DMS114 treated with DMSO at 0.1 percent for 48 hours (cell line): Measurements from ENCODE around the gene KRT80.
"Not testable (repeated sequence)": the region's sequence is repeated elsewhere in the genome, so short reads cannot be mapped to it uniquely, and the experiment has no call there.

Source experiments
- DNase-seq: peaks from one replicate; lab custom pipeline; 2025; ENCODE audit not compliant: unreplicated experiment; lab: John Stamatoyannopoulos, UW

The KRT80 gene

DNA sequence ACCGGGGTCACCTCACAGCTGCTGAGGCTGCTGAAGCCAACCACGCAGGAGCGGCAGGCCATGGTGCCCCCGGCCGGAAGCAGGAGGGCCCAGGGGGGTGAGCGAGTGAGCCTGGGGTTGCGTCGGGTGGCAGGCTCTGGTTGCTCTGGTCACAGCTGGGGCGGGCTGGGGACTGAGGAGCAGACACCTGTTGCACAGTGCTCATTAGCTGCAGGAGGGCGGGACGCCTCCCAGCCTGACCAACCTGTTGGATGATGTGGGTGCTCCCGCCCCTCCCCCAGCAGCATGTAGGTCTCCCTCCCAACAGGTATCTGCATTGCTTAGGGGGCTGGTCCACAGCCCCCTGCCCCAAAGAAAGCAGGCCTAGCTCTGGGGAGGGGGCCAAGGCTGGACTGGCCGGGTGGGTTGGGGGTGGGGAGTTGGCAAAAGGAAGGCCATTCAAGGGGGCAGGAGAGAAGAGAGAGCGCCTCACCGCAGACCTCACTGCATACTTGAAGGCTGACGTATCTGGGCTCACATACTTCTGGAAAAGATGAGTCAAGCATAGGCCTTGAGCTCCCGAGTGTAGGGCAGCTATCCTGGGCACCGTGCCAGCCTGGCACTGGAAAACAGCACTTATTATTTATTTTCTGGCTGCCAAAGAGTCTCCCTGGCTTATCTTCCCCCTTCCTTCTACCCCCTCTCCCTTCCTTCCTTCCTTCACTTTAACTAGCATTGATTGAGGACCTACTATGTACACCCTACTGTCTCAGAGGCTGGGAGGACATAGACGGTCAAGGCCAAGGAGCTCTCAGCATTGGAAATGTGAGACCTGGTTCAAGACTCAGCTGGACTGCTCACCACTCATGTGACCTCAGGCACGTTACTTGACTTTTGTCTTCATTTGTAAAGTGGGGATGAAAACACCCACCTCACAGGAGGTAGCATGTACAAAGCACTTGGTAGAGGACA lies at the start of gene KRT80:
TSS of gene KRT80 (minus strand) at position 174 of the 951 bp plus-strand sequence. CDS start at position 62, 112 bp downstream.
- no peak for DNase-seq

DNA sequence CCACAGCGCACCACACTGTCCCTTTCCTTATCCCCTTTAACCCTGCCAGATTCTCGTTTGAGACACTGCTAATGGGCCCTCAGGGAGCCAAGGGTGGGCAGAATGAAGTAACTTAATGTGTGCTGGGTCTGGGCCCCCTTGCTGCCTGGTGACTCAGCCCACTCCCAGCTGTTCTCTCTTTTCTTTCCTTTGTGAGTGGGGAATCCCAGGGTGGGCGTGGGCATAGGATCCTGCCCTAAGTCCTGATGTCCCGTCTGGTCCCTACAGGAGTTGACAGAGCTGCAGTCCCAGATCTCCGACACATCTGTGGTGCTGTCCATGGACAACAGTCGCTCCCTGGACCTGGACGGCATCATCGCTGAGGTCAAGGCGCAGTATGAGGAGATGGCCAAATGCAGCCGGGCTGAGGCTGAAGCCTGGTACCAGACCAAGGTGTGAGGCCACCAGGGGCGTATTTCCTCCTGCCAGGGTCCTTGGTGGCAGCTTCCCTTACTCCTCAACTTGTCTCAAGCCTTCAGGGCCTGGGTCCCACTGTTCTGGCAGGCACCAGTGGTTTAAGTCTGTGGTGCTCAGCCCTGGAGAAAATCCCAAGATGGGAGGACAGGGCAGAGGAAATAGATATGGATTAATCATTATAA lies 49.5 kb upstream of the KRT80 start:
- DNase-seq: no peak

DNA sequence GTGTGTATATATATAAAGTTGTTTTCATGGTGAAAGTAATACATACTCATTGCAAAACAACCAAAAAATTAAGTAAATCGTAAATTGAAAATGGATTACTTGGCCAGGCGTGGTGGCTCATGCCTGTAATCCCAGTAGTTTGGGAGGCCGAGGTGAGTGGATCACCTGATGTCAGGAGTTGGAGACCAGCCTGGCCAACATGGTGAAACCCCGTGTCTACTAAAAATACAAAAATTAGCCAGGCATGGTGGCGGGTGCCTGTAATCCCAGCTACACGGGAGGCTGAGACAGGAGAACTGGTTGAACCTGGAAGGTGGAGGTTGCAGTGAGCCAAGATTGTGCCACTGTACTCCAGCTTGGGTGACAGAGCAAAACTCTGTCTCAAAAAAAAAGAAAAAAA lies 48.4 kb upstream of the KRT80 start:
- not testable (repeated sequence) for DNase-seq

DNA sequence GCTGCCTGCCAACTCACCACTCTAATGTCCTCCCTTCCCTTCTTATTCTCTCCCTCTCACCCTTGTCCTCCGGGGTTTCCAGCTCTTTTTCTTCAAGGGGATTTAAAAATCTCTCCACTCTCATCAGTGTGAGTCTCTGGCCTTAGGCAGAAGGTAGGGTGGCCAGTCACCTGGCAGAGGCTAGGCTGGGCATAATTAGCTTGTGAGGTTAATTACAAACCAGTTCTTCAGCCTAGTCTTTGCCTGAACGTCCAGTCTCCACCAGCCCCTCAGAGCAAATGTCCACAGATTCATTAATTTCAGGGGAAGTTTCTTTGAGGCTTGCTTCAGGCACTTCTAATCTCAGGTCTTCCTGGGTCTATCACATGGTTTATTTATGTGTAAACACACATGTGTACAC lies 48.0 kb upstream of the KRT80 start:
- DNase-seq: no peak

DNA sequence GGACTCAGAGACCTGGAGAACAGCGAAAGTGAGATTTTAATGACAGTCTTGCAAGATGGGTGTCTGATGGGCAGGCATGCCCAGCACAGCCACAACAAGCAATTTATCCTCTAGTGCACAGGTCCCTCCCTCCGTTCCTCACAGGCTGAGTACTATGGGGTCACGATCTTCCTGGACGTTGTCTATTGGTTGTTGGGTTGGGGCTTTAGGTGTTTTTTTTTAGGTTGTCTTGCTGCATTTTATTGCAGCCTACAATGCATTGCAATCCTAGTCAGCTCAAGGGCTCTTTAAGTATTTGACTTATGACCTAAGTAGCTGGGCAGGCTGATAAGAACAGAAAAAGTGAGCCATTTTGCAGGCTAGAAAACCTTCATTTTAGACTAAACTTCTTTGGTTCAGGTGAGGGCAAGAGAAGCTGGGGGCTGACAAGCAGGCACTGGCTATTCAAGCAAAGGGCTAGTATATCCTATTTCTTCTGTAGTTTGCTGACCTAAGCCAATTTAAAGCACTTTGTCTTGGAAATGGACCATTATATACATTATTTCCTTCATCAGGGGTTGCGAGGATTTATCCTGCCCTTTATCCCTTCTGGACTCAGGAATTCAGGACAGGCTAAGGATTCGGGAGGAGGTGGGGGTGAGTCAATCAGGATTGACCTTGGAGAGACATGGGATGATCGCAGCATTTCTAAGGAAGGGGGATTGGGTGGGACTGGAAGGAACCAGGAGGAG lies 47.3 kb upstream of the KRT80 start:
- DNase-seq: no peak

DNA sequence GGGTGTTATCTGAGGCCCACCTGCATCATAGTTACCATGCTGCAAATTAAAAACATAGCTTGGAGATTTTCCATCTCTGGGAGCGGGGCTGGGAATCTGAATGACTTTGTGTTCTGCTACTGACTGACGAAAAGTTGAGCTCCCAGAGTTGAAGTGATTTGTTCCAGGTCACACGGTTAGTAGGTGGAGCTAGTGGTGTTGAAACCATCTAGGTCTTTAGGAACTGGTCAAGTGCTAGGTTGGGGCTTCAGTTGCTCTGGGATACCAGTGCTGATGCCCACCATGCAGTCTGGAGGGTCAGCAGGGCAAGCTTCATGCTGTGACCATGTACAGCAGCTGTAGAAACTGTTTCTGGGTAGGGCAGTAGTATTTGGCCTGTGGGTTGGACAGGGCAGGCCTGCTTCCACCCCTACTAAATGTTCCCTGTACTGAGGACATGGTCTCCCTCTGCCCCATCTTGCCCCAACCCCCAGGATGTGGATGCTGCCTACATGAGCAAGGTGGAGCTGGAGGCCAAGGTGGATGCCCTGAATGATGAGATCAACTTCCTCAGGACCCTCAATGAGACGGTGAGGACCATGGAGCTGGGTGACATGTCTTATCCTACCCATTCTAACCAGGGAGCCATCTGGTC lies 46.5 kb upstream of the KRT80 start:
- no peak for DNase-seq

DNA sequence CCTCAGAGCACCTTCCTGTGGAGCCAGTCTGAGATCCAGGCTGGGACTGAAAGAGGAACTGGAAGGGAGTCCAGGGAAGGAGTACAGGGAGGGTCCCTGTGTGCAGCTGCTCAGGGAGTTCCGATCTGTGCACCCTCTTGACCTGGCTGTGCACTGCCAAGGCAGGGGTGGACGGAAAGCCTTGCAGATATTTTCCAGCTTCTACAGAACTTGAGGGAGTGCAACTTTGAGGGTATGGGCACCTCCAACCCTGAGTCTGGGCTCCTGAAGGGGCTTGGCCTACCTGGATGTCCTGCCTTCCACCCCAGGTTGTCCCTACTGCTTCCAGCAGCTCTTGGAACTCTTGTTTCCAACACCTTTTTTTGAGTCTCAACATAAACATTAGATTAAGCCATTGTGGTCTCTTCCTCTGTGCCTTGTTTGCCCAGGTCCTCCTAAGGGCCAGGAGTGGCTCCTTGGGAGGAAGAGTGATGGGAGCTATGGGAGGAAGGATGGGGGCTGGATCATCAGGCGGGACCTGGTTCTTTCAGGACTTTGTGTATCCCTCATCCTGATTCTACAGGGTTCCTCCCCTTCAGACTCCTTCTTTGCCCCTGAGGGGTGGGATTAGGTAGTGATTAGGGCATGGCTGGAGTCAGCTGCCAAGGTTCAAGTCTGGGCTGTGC lies 44.7 kb upstream of the KRT80 start:
- DNase-seq: no peak

DNA sequence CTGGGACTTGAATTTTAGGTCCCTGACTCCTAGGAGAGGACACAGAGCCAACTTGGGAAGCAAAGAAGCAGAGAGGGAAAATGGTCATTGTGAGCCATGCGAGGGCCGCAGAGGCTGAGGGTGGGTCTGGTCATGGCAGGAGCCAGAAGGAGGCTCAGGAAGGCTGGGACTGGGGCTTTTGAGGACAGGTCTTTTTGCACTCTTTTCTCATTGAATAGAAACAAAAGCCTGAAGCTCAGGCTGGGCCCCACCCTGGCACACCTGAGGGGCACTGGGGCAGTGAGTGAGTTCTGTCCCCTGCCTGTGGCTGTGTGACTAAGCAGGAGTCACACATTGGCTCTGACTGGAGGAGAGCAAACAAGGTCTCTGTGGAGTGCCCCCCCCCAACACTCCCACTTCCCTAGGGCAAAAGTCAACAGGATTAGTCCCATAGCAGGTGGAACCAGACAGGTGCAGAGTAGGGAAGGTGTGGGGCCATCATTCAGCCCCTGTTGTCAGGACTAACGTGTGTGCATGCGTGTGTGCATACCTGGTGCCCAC lies 44.1 kb upstream of the KRT80 start:
- no peak for DNase-seq

DNA sequence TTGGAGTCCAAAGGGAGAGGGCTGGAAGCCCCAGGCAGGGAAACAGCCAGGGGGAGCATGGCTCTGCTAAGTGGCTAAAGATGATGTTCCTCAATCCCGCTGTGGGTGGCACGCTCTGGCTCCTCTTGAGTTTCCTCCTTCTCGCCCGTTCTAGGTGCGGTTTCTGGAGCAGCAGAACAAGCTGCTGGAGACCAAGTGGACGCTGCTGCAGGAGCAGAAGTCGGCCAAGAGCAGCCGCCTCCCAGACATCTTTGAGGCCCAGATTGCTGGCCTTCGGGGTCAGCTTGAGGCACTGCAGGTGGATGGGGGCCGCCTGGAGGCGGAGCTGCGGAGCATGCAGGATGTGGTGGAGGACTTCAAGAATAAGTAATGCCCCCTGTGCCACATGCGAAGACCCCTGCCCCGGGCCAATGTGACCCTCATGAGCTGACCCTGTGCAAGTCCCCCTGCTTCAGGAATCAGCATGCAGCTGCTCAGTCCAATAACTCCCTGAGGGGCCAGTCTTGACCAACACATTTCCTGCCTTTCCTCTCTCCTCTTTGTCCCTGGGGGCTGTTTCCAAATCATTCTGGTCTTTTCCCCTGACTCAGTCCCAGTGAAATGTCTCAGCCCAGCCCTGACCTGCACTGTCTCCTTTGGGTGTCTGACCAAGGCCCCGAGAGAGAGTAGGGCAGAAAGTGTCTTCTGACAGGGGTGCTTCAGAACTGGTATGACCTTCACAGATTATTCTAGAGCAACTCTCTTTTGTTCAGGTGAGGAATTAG lies 43.4 kb upstream of the KRT80 start:
- DNase-seq: no peak

DNA sequence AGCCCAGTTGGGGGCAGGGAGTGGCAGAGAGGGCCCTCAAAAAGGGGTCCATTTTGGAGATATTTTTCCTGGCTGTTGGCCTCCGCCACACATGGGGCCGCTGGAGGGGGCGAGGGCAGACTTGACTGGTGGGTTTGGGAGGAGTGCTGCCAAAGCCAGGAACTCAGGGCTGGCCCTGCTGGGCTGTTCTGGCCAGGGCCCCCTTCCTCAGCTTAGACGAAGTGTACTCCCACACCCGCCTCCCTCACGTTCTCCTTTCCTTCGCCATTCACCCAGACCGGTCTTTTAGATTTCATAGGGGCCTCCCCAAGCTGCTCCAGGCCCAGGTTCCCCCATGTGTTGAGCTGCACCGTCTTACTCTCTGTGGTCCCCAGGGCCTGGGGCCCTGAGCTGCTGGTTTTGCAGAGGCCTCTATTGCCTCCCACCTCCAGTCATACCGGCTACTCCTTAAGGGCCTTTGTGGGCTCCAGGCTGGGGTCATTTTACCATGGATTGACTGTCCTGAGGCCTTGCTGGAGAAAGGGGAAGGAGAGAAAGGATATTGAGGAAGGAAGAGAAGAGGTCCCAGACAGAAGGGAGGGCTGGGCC lies 42.5 kb upstream of the KRT80 start:
- DNase-seq: no peak

DNA sequence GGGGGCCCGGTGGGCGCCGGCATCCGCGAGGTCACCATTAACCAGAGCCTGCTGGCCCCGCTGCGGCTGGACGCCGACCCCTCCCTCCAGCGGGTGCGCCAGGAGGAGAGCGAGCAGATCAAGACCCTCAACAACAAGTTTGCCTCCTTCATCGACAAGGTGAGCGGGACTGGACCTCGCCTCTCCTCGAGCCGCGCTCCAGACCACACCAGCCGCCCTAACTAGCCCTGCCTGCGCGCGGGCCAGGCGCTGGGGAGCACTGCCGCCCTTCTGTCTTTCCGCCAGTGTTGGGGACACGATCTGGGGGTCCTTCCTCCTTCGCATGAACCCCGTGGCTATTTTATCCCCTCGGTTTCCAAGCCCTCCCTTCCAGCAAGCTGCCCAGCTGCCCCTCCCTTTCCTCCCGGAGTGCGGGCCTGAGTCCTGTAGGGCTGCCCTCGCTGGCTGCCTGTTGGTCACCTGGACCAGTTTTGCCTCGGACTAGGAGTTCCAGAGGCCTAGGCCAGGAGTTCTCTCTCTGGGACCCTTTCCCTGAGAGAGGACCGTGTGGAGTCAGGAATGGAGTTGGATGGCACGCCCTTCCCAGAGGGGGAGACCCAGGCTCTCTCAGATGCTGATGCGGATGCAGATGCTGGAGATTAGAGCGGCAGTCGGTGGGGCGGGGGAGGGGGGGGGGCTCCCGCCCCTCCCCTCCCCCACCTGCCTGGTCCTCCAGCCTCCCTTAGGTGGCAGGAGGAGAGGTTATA lies 41.8 kb upstream of the KRT80 start:
- no peak for DNase-seq

DNA sequence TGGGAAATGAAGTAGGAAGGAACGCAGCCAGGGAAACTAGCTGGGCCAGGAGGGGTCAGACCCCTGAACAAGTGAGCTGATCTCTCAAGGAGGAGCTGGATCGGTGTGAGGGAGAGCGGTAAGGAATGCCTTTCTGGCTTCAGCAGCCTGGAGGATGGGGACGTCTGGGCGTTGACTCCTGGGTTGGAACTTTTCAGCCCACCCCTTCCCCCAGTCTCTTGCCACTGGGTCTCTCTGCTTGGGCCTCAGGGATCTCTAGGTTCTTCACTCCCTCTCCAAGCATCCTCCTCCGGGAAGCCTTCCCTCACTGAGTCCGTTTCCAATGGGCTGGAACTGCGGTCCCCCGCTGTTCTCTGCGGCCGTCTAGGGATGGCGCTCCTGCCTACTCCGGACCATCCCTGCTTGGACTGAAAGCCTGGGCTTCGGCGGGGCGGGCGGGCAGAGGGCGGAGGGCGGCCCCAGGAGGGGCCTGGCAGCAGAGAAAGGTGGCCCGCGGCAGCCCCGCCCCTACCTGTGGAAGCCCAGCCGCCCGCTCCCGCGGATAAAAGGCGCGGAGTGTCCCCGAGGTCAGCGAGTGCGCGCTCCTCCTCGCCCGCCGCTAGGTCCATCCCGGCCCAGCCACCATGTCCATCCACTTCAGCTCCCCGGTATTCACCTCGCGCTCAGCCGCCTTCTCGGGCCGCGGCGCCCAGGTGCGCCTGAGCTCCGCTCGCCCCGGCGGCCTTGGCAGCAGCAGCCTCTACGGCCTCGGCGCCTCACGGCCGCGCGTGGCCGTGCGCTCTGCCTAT lies 41.1 kb upstream of the KRT80 start, which contains the start of gene KRT7:
TSS of gene KRT7 (plus strand) at position 570 of the 788 bp plus-strand sequence. CDS start at position 624, 54 bp downstream.
- no peak for DNase-seq

DNA sequence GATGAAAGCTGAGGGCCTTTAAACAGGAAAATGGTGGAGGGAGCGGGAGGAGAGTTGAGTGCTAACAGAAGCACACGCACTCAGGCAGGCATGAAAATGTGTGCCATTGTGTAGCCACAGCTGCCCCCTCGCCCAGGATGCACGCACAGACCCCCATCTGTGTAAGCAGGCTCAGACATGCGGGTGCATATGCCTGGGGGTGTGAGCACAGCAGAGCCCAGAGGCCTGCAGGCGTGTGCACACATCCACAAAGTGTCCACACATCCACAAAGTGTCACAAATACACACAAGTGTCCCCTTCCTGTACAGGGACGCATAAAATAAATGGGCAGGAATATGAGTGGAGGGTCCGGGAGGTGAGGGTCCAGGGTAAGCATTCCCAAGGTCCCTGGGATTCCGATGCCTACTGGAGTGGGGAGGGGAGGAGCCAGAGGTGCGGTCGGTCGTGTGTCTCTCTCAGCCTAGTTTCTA lies 40.4 kb upstream of the KRT80 start:
- no peak for DNase-seq

DNA sequence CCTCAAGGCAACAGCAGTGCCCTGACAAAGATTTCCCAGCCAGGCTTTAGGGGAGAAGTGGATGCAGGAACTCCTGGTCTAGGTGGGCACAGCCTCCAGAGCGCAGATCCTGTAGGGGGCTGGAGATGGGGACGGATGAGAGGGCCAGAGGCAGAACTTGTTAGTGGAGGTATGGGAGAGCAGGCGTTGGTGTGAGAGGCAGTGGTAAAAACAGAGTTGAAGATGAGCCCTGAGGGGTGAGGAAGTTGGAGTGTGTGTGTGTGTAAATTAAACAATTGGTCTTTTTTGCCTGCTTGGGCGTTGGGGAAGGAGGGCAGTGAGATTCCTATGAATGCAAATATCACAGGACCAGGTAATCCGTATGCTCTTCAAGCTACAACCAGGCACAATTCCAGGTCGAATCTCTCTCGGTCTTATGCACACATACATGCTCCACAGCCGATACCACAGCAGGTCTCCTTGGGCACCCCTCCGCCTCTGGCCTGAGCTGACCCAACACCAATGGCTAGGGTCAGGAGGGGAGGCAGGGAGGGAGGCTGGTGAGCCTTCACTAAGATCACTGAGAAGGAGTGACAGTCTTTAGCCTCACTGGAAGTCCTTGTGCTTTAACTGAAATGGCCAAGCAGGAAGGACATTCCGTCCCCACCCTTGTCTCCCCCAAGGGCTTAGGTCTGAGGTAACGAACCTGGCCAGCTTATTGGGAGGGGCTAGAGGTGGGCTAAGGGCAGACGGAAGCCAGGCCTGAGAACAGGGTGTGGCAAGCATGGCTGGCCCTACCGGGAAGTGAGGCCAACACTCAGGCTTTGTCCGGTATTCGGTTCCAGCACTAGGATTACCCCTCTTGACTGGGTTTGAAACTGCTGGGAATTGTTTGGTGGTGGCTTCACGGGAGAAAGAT lies 39.7 kb upstream of the KRT80 start:
- DNase-seq: no peak

DNA sequence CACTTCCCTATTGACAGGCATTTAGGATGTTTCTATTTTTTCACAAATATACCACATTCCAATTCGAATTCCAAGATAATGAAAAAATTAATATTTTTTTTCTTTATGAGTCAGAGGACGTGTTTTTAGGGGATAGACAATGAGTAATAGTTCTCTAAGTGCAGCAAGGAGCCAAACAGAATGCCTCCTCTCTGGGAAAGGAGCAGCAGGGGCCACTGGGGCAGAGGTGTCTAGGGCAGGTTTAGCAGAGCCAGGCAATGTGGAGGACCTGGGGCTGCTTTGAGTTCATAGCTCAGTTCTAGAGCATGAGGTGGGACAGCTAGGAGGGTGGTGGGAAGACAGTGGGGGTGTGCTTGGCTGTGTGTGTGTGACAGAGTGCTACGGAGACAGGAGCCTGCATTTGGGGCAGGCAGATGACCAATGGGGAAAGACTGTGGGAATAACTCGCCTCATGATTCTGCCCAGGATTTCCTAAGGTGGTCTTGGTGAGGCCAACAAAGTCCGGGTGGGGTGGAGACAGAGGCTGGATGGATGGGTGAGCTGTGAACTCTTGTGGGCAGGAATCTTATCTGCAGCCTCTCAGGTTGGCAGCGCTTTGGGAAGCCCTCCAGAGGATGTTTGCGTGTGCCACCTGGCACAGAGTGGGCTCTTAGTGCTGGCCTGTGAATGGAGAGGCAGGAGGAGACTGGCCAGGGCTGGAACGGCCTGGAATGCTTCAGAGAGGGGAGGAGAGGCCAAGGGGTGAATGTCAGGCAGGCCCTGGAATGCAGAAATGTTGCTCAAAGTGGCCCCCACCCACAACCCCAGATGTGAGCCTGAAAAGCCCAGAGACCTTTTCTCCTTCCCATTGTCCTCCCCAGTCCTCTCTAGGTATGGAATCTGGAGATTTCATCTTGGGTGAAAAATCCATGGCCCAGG lies 38.8 kb upstream of the KRT80 start:
- DNase-seq: no peak
